Esophagus muscularis mucosa (tissue), 4 donors: ENCODE data around the gene CYTH3. TPM values are rescaled to one million over a fixed set of nuclear protein-coding genes. Genes with fewer than 3 reads are reported as not detected.
"Not testable (repeated sequence)": the region's sequence is repeated elsewhere in the genome, so short reads cannot be mapped to it uniquely, and the experiment has no call there.

ENCODE experiments used
- DNase-seq: peaks from one replicate; pipeline ENCODE4 v3.0.0-alpha.2; 2017; ENCODE audit errors: extremely low spot score
- H3K27ac ChIP-seq, 4 donors: fragments of 200-600 bp; sonication (generic); replicated peaks in 1 of 4; 1 replicate in 3 of 4; 2 replicates in 1 of 4; pipeline ENCODE4 v1.5.1; 2016 to 2019; ENCODE audit warnings: mild to moderate bottlenecking in 1 of 4
- H3K27me3 ChIP-seq, 4 donors: fragments of 200-600 bp; sonication (generic); one replicate each; pipeline versions ENCODE4 v1.5.1 to v1.6.0; 2016 to 2019
- H3K36me3 ChIP-seq, 4 donors: fragments of 200-600 bp; sonication (generic); one replicate each; pipeline ENCODE4 v1.5.1; 2016 to 2019
- H3K4me1 ChIP-seq, 4 donors: fragments of 200-600 bp; sonication (generic); one replicate each; pipeline ENCODE4 v1.5.1; 2016 to 2019
- H3K4me3 ChIP-seq, 4 donors: fragments of 200-600 bp; sonication (generic); 1 replicate in 2 of 4; 2 replicates in 2 of 4; pipeline ENCODE4 v1.5.1; 2016 to 2019; ENCODE audit warnings: mild to moderate bottlenecking in 4 of 4, moderate library complexity in 1 of 4
- H3K9me3 ChIP-seq, 4 donors: fragments of 200-600 bp; sonication (generic); 1 replicate in 3 of 4; 2 replicates in 1 of 4; pipeline ENCODE4 v1.5.1; 2016 to 2019
- CTCF ChIP-seq, 3 experiments: fragments of 200-600 bp in 2 of 3; fragments of 450-650 bp in 1 of 3; sonication (generic) in 2 of 3; IDR thresholded peaks; one replicate each; pipeline ENCODE4 v1.5.1; 2017 to 2019; ENCODE audit warnings: antibody characterized with exemption in 3 of 3, mild to moderate bottlenecking in 2 of 3, moderate library complexity in 1 of 3
- EP300 ChIP-seq: sonication (generic); formaldehyde crosslinking; IDR thresholded peaks from one replicate; pipeline ENCODE4 v1.6.1; 2017; ENCODE audit warnings: antibody characterized with exemption
- POLR2A ChIP-seq: fragments of 450-650 bp; IDR thresholded peaks from one replicate; pipeline ENCODE4 v1.6.1; 2017; ENCODE audit warnings: antibody characterized with exemption, moderate library complexity, mild to moderate bottlenecking, low read depth
- POLR2AphosphoS5 ChIP-seq, 2 donors: sonication (generic); formaldehyde crosslinking; IDR thresholded peaks; one replicate each; pipeline ENCODE4 v1.6.1; 2017; ENCODE audit warnings: antibody characterized with exemption in 2 of 2
- WGBS: methylation state at CpG from one replicate; pipeline ENCODE4 v1.1.5; 2018; 5-methylcytosine and 5-hydroxymethylcytosine counted together
- intact Hi-C: fragments of 100-400 bp; cut with DNase I; formaldehyde crosslinking; loops from one replicate; pipeline ENCODE4 v1.15.1; 2023
- total RNA-seq, 4 donors: library from RNA; depleted of rRNA; stranded (reverse); fragments of >200 nt; gene quantifications; one replicate each; pipeline versions ENCODE4 v1.1.0 to v1.2.1, GENCODE V29; 2016

CYTH3 gene
- total RNA-seq, 4 donors from 2014 or later, result 32.0 to 64.6 (median 50.2) TPM

GRCh38 chr7:6226194-6226799 lies 46.1 kb downstream of the CYTH3 start:
- 35% methylated on average over 3 of the region's 3 CpGs for WGBS

GRCh38 chr7:6223411-6223810 lies 49.0 kb downstream of the CYTH3 start:
- intact Hi-C loops, H3K4me3 ChIP-seq, H3K9me3 ChIP-seq, H3K27me3 ChIP-seq, H3K36me3 ChIP-seq, DNase-seq, H3K27ac ChIP-seq: not testable (repeated sequence)
- 67% methylated on average over 4 of the region's 4 CpGs for WGBS
- peaks cover 53 to 67% (median 61%) of the 10 kb centered on the region in 4 donors for H3K4me1 ChIP-seq

More at GRCh38 chr7:6226194-6226799, 46.1 kb downstream of the CYTH3 start:
- DNase-seq, result no peak
- intact Hi-C loops, result no loop called here
- peaks cover 62 to 78% (median 73%) of the 10 kb centered on the region in 4 donors for H3K4me1 ChIP-seq
- H3K27me3 ChIP-seq, result no peaks in the 10 kb centered on the region
- TF ChIP-seq POLR2A, result no peak
- TF ChIP-seq EP300, result no peak
- TF ChIP-seq POLR2AphosphoS5 (IDR thresholded peaks at IDR 0.05), result peak; percentile 8 to 48
- no peak for TF ChIP-seq CTCF (IDR thresholded peaks at IDR 0.05)
- H3K4me3 ChIP-seq, result no peak overlapping the region
- no peaks in the 10 kb centered on the region for H3K36me3 ChIP-seq
- H3K27ac ChIP-seq, result peak overlapping the region; percentile 44 to 70 (median 58)
- no peaks in the 10 kb centered on the region for H3K9me3 ChIP-seq

GRCh38 chr7:6223010-6223409 lies 49.4 kb downstream of the CYTH3 start:
- 96% methylated on average over 22 of the region's 25 CpGs for WGBS
- intact Hi-C loops, result not testable (repeated sequence)

GRCh38 chr7:6221340-6222319 lies 50.8 kb downstream of the CYTH3 start:
- WGBS, result 78% methylated on average over 9 of the region's 9 CpGs
- H3K4me1 ChIP-seq, result peaks cover 40 to 55% (median 50%) of the 10 kb centered on the region in 4 donors
- DNase-seq, result no peak
- H3K36me3 ChIP-seq, result no peaks in the 10 kb centered on the region
- intact Hi-C loops, result no loop called here
- no peaks in the 10 kb centered on the region for H3K27me3 ChIP-seq
- peak overlapping the region in 2 of 4 donors; percentile 6 to 7 for H3K27ac ChIP-seq
- TF ChIP-seq EP300, result no peak
- no peak for TF ChIP-seq POLR2AphosphoS5 (IDR thresholded peaks at IDR 0.05)
- TF ChIP-seq CTCF (IDR thresholded peaks at IDR 0.05), result no peak
- TF ChIP-seq POLR2A, result no peak
- H3K4me3 ChIP-seq, result no peak overlapping the region
- H3K9me3 ChIP-seq, result no peaks in the 10 kb centered on the region

More at GRCh38 chr7:6223010-6223409, 49.4 kb downstream of the CYTH3 start:
- not testable (repeated sequence) for H3K36me3 ChIP-seq, H3K9me3 ChIP-seq, DNase-seq, H3K27ac ChIP-seq, H3K4me3 ChIP-seq, H3K27me3 ChIP-seq
- peaks cover 53 to 67% (median 61%) of the 10 kb centered on the region in 4 donors for H3K4me1 ChIP-seq

- H3K27me3 ChIP-seq, result no peaks in the 10 kb centered on the region
- 56% methylated on average over 3 of the region's 3 CpGs for WGBS
- intact Hi-C loops, result no loop called here
- H3K4me3 ChIP-seq, result no peak overlapping the region
- H3K36me3 ChIP-seq, result no peaks in the 10 kb centered on the region
- H3K4me1 ChIP-seq, result peaks cover 24 to 33% (median 28%) of the 10 kb centered on the region in 4 donors
- DNase-seq, result no peak
- H3K9me3 ChIP-seq, result no peaks in the 10 kb centered on the region
- H3K27ac ChIP-seq, result peak overlapping the region in 1 of 4 donors; percentile 8
- TF ChIP-seq EP300, result no peak
- no peak for TF ChIP-seq CTCF (IDR thresholded peaks at IDR 0.05)
- no peak for TF ChIP-seq POLR2A
- no peak for TF ChIP-seq POLR2AphosphoS5 (IDR thresholded peaks at IDR 0.05)
Measured at GRCh38 chr7:6218329-6218728, 54.1 kb downstream of the CYTH3 start.
